GM23338 (cell line): ENCODE results near the gene TMEM41B. TPM values are rescaled to one million over a fixed set of nuclear protein-coding genes. Genes with fewer than 3 reads are reported as not detected.

ENCODE experiments used
- ATAC-seq: fragments of 200-7000 bp; cut with Tn5 transposase; 3 replicates; pipeline ENCODE4 v1.9.1; 2020
- DNase-seq: peaks from one replicate; pipeline ENCODE4 v3.0.0-alpha.2; 2015; ENCODE audit warnings: low spot score
- H2AFZ ChIP-seq: fragments of 200-600 bp; sonication (generic); 2 replicates; pipeline ENCODE4 v1.8.0; 2016; ENCODE audit warnings: antibody characterized with exemption, mild to moderate bottlenecking, moderate library complexity
- H3F3A ChIP-seq: fragments of 200-600 bp; sonication (generic); replicated peaks from 2 replicates; pipeline ENCODE4 v1.8.0; 2017; ENCODE audit warnings: antibody characterized with exemption, mixed run types, low read depth
- H3K27ac ChIP-seq: fragments of 200-600 bp; sonication (generic); 2 replicates; pipeline ENCODE4 v1.6.1; 2016; ENCODE audit warnings: low read depth
- H3K27me3 ChIP-seq: fragments of 200-600 bp; sonication (generic); 2 replicates; pipeline ENCODE4 v1.8.0; 2016; ENCODE audit warnings: mild to moderate bottlenecking, mixed run types, moderate library complexity; ENCODE audit not compliant: insufficient read depth
- H3K36me3 ChIP-seq: fragments of 200-600 bp; sonication (generic); 2 replicates; pipeline ENCODE4 v1.8.0; 2016; ENCODE audit warnings: mild to moderate bottlenecking; ENCODE audit not compliant: insufficient read depth
- H3K4me1 ChIP-seq: fragments of 200-600 bp; sonication (generic); 2 replicates; pipeline ENCODE4 v1.8.0; 2016; ENCODE audit warnings: mild to moderate bottlenecking, moderate library complexity; ENCODE audit not compliant: insufficient read depth
- H3K4me2 ChIP-seq: fragments of 200-600 bp; sonication (generic); 2 replicates; pipeline ENCODE4 v1.7.1; 2017; ENCODE audit warnings: mixed run types
- H3K4me3 ChIP-seq: fragments of 200-600 bp; sonication (generic); 2 replicates; pipeline ENCODE4 v1.6.1; 2016; ENCODE audit warnings: mixed run types
- H3K79me2 ChIP-seq: fragments of 200-600 bp; sonication (generic); replicated peaks from 2 replicates; pipeline ENCODE4 v1.8.0; 2017; ENCODE audit warnings: mild to moderate bottlenecking; ENCODE audit not compliant: insufficient read depth
- H3K9me2 ChIP-seq: fragments of 200-600 bp; sonication (generic); 2 replicates; pipeline ENCODE4 v1.8.0; 2017; ENCODE audit not compliant: insufficient read depth
- H4K20me1 ChIP-seq: fragments of 200-600 bp; sonication (generic); replicated peaks from 2 replicates; pipeline ENCODE4 v1.8.0; 2017; ENCODE audit warnings: mild to moderate bottlenecking; ENCODE audit not compliant: insufficient read depth
- H3K27ac Mint-ChIP-seq: 2 replicates; pipeline ENCODE4 v1.8.0; 2020; ENCODE audit warnings: inconsistent platforms, mild to moderate bottlenecking, moderate library complexity, mixed read lengths
- H3K27me3 Mint-ChIP-seq: 3 replicates; pipeline ENCODE4 v1.8.0; 2022; ENCODE audit warnings: low read depth, mild to moderate bottlenecking, moderate library complexity, mixed read lengths, inconsistent platforms; ENCODE audit not compliant: insufficient read depth, poor library complexity
- H3K36me3 Mint-ChIP-seq: 3 replicates; pipeline ENCODE4 v1.8.0; 2021; ENCODE audit warnings: low read depth, mild to moderate bottlenecking, inconsistent platforms, moderate library complexity, mixed read lengths
- H3K4me1 Mint-ChIP-seq: 3 replicates; pipeline ENCODE4 v1.8.0; 2020; ENCODE audit warnings: mild to moderate bottlenecking, inconsistent platforms, mixed read lengths
- H3K4me3 Mint-ChIP-seq: 3 replicates; pipeline ENCODE4 v1.8.0; 2021; ENCODE audit warnings: moderate library complexity, mild to moderate bottlenecking, inconsistent platforms, mixed read lengths
- H3K9me3 Mint-ChIP-seq: 3 replicates; pipeline ENCODE4 v1.8.0; 2020; ENCODE audit warnings: moderate library complexity, mild to moderate bottlenecking, inconsistent platforms, mixed read lengths
- CREB1 ChIP-seq: fragments of 250-450 bp; sonication (Bioruptor Pico); IDR thresholded peaks from 2 replicates; pipeline ENCODE4 v1.5.0; 2020; ENCODE audit warnings: low read depth, mild to moderate bottlenecking, moderate library complexity
- CTCF ChIP-seq, 2 experiments: fragments of 200-600 bp in 1 of 2; sonication (generic) in 1 of 2; conservative IDR thresholded peaks; 2 replicates each; pipeline versions ENCODE4 v1.5.1 to v1.6.1; 2016 to 2017; ENCODE audit warnings: antibody characterized with exemption in 2 of 2, low read depth in 2 of 2, mild to moderate bottlenecking in 2 of 2, moderate library complexity in 1 of 2
- EZH2 ChIP-seq: fragments of 200-600 bp; sonication (generic); IDR thresholded peaks from one replicate; pipeline ENCODE4 v1.8.0; 2017; ENCODE audit warnings: antibody characterized with exemption, mild to moderate bottlenecking, low read depth; ENCODE audit not compliant: unreplicated experiment
- EZH2phosphoT487 ChIP-seq: fragments of 200-600 bp; sonication (generic); IDR thresholded peaks from one replicate; pipeline ENCODE4 v1.8.1; 2018; ENCODE audit warnings: antibody characterized with exemption; ENCODE audit not compliant: unreplicated experiment
- JUNB ChIP-seq: IDR thresholded peaks from one replicate; pipeline ENCODE4 v1.6.1; 2016; ENCODE audit warnings: antibody characterized with exemption; ENCODE audit not compliant: unreplicated experiment
- NANOG ChIP-seq: IDR thresholded peaks from 2 replicates; pipeline ENCODE4 v1.6.1; 2016; ENCODE audit warnings: antibody characterized with exemption, borderline replicate concordance
- POLR2AphosphoS5 ChIP-seq: IDR thresholded peaks from 2 replicates; pipeline ENCODE4 v1.6.1; 2016; ENCODE audit warnings: antibody characterized with exemption, low read depth
- STAT1 ChIP-seq: IDR thresholded peaks from one replicate; pipeline ENCODE4 v1.6.1; 2016; ENCODE audit warnings: antibody characterized with exemption; ENCODE audit not compliant: unreplicated experiment
- ZNF114 ChIP-seq: fragments of 250-450 bp; sonication (Bioruptor Pico); IDR thresholded peaks from 2 replicates; pipeline ENCODE4 v1.5.0; 2020; ENCODE audit warnings: mild to moderate bottlenecking, moderate library complexity
- ZNF331 ChIP-seq: fragments of 250-450 bp; sonication (Bioruptor Pico); IDR thresholded peaks from 2 replicates; pipeline ENCODE4 v1.5.0; 2020; ENCODE audit warnings: low read depth, mild to moderate bottlenecking, moderate library complexity
- ZNF462 ChIP-seq: fragments of 250-450 bp; sonication (Bioruptor Pico); IDR thresholded peaks from 2 replicates; pipeline ENCODE4 v1.5.0; 2020; ENCODE audit warnings: mild to moderate bottlenecking, moderate library complexity
- polyA plus RNA-seq: library from polyadenylated mRNA; unstranded; fragments of >200 nt; fragmentation: Nextera tagmentation; extraction: Ambion mirVana; gene quantifications from 2 replicates; pipeline ENCODE4 v1.2.1, GENCODE V29; 2016
- total RNA-seq: library from RNA; depleted of rRNA; stranded (reverse); fragments of >200 nt; shearing (Covaris generic); gene quantifications from 2 replicates; pipeline ENCODE4 v1.2.3, GENCODE V29; 2014
- TF ChIP-seq, protein P1 (sequence below): IDR thresholded peaks from 2 replicates; pipeline ENCODE4 v1.6.1; 2016; ENCODE audit warnings: antibody characterized with exemption
- TF ChIP-seq, protein P2 (sequence below): IDR thresholded peaks from one replicate; pipeline ENCODE4 v1.6.1; 2018; ENCODE audit warnings: antibody characterized with exemption; ENCODE audit not compliant: unreplicated experiment

Gene TMEM41B
- total and polyA plus RNA-seq, 2 experiments from 2014 or later, result 34.4 to 53.8 TPM

GRCh38 chr11:9351321-9351881 lies 37.0 kb upstream of the TMEM41B start:
- H3K4me3 Mint-ChIP-seq, result no peak overlapping the region
- Histone ChIP-seq H3K79me2 (no peaks in the 10 kb centered on the region), H3K4me1 (peaks cover 16% of the 10 kb centered on the region), H3K36me3 (no peaks in the 10 kb centered on the region), H3K4me3 (no peak overlapping the region), H3K27ac (no peak overlapping the region), H3F3A (no peaks in the 10 kb centered on the region), H2AFZ (no peak overlapping the region), H4K20me1 (no peaks in the 10 kb centered on the region), H3K4me2 (no peak overlapping the region), H3K9me2 (no peaks in the 10 kb centered on the region), H3K27me3 (no peaks in the 10 kb centered on the region)
- no peak overlapping the region for H3K27ac Mint-ChIP-seq
- no peaks in the 10 kb centered on the region for H3K9me3 Mint-ChIP-seq
- ATAC-seq (no peak), DNase-seq (no peak)
- H3K27me3 Mint-ChIP-seq, result peaks cover 3% of the 10 kb centered on the region
- H3K4me1 Mint-ChIP-seq, result peaks cover 19% of the 10 kb centered on the region
- no peaks in the 10 kb centered on the region for H3K36me3 Mint-ChIP-seq
- TF ChIP-seq ZNF462 (CRISPR knock-in tag), result no peak
- TF ChIP-seq CREB1 (CRISPR knock-in tag), result no peak
- no peak for TF ChIP-seq POLR2AphosphoS5
- no peak for TF ChIP-seq EZH2
- TF ChIP-seq, protein P1, sequence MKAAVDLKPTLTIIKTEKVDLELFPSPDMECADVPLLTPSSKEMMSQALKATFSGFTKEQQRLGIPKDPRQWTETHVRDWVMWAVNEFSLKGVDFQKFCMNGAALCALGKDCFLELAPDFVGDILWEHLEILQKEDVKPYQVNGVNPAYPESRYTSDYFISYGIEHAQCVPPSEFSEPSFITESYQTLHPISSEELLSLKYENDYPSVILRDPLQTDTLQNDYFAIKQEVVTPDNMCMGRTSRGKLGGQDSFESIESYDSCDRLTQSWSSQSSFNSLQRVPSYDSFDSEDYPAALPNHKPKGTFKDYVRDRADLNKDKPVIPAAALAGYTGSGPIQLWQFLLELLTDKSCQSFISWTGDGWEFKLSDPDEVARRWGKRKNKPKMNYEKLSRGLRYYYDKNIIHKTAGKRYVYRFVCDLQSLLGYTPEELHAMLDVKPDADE, result no peak
- TF ChIP-seq, protein P2, sequence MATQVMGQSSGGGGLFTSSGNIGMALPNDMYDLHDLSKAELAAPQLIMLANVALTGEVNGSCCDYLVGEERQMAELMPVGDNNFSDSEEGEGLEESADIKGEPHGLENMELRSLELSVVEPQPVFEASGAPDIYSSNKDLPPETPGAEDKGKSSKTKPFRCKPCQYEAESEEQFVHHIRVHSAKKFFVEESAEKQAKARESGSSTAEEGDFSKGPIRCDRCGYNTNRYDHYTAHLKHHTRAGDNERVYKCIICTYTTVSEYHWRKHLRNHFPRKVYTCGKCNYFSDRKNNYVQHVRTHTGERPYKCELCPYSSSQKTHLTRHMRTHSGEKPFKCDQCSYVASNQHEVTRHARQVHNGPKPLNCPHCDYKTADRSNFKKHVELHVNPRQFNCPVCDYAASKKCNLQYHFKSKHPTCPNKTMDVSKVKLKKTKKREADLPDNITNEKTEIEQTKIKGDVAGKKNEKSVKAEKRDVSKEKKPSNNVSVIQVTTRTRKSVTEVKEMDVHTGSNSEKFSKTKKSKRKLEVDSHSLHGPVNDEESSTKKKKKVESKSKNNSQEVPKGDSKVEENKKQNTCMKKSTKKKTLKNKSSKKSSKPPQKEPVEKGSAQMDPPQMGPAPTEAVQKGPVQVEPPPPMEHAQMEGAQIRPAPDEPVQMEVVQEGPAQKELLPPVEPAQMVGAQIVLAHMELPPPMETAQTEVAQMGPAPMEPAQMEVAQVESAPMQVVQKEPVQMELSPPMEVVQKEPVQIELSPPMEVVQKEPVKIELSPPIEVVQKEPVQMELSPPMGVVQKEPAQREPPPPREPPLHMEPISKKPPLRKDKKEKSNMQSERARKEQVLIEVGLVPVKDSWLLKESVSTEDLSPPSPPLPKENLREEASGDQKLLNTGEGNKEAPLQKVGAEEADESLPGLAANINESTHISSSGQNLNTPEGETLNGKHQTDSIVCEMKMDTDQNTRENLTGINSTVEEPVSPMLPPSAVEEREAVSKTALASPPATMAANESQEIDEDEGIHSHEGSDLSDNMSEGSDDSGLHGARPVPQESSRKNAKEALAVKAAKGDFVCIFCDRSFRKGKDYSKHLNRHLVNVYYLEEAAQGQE, result no peak
- no peak for TF ChIP-seq CTCF (conservative IDR thresholded peaks at IDR 0.05; ENCODE audit: low read depth in 2 of 2)
- no peak for TF ChIP-seq EZH2phosphoT487
- no peak for TF ChIP-seq NANOG
- TF ChIP-seq ZNF331 (CRISPR knock-in tag), result no peak
- TF ChIP-seq JUNB, result no peak
- no peak for TF ChIP-seq ZNF114 (CRISPR knock-in tag)
- TF ChIP-seq STAT1, result no peak
